Measurements from ENCODE around the gene TMEM185B.

TMEM185B gene

DNA sequence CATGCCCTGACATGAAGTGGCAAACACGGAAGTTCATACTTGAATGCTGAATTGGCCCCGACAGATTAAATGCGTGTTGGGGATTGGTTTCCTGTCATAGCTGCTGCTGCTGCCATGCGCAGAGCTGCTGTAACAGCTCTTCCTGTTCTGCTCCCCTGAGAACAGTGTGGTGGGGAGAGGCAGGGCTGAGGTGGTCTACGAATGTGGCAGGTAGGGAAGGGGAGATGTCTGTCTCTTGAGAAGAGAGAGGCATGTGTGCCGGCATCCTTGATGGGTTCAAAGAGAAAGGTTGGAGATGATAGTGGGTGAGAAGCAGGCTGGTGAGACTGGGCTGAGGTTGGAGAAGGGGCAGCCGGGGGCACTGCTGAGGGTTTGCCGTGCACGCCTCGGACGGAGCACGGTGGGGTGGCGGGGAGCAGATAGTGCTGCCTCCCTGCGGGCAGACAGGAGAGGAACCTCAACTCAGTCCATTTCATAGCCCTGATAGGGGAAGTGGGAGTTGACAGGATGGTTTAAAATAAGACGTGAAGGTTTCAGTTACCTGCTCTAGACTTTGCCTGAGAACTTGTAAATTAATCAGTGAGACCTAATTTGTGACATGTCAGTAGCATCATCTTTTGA is 46.1 kb downstream of the TMEM185B start:
- peaks cover 5% of the 10 kb centered on the region for H3K36me3 ChIP-seq (ENCODE audit: control insufficient read depth, insufficient read depth, low read length)
- no peak overlapping the region for H3K4me3 ChIP-seq (ENCODE audit: extremely low read depth, insufficient read depth, low read length, poor library complexity, severe bottlenecking)
- 93 to 95% methylated on average over 5 to 11 of the region's 15 CpGs for WGBS, 2 experiments (ENCODE audit: insufficient coverage in 2 of 2)

DNA sequence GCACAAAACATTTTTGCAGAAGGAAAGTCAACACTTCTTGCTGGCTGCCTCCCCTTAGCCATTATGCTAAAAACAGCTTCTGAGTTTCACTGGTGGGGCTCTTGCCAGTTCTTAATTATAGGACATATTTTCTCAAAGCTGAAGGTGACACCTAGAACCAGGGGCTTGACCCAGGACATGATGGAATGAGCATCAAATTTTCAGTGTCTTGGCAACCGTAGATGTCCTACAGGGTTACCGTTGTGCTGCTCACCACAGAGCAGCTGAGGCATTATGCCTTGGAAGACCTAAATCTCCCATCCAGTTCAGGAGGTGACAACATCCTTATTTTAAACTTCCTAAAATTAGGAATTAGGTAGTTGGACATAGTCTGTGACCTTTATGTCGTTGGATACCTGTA is 46.7 kb downstream of the TMEM185B start:
- Histone ChIP-seq H3K4me3 (ENCODE audit: extremely low read depth, insufficient read depth, low read length, poor library complexity, severe bottlenecking) (no peak overlapping the region), H3K4me1 (ENCODE audit: control insufficient read depth, insufficient read depth, low read length, poor library complexity, severe bottlenecking) (peaks cover 8% of the 10 kb centered on the region), H3K36me3 (ENCODE audit: control insufficient read depth, insufficient read depth, low read length) (peaks cover 5% of the 10 kb centered on the region), H3K9me3 (ENCODE audit: control insufficient read depth, low read length) (no peaks in the 10 kb centered on the region), H3K27ac (ENCODE audit: low read depth, low read length, severe bottlenecking) (no peak overlapping the region)
- 89 to 97% methylated on average over 2 to 3 of the region's 3 CpGs for WGBS, 2 experiments (ENCODE audit: insufficient coverage in 2 of 2)

More for the DNA sequence above, 46.1 kb downstream of the TMEM185B start:
- H3K9me3 ChIP-seq (ENCODE audit: control insufficient read depth, low read length) = no peaks in the 10 kb centered on the region
- H3K4me1 ChIP-seq (ENCODE audit: control insufficient read depth, insufficient read depth, low read length, poor library complexity, severe bottlenecking) = peaks cover 8% of the 10 kb centered on the region
- no peak overlapping the region for H3K27ac ChIP-seq (ENCODE audit: low read depth, low read length, severe bottlenecking)

DNA sequence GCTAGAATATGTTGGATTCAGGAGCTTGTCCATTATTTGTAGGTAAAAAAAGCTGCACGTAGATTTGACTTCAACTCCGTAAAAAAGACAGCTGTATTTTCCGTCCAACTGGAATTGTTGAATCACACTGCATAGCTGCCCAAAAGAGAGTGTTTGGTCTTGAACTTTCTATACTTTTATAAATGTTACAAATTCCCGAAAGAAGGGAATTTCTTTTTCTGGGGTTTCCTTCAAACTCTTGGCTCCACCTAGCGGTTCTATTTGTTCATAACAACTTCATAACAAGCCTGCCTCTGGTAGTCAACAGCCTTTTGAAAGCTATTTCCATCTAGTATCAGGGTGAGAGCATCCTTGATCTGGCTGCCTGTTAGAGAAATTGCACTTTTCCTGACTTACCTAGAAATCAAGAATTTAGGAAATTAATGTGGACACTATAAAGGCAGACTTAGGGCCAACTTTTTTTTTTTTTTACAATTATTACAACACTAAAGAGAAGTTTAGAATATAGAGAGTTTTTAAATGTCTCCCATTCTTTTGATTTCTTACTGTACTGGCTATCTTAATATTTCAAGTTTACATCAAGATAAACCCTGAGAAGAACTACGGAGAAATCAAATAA is 48.1 kb downstream of the TMEM185B start:
- H3K9me3 ChIP-seq (ENCODE audit: control insufficient read depth, low read length) = no peaks in the 10 kb centered on the region
- H3K27ac ChIP-seq (ENCODE audit: low read depth, low read length, severe bottlenecking) = no peak overlapping the region
- peaks cover 13% of the 10 kb centered on the region for H3K36me3 ChIP-seq (ENCODE audit: control insufficient read depth, insufficient read depth, low read length)
- WGBS, 2 experiments (ENCODE audit: insufficient coverage in 2 of 2) = 59 to 100% methylated on average over 1 to 4 of the region's 6 CpGs
- H3K4me1 ChIP-seq (ENCODE audit: control insufficient read depth, insufficient read depth, low read length, poor library complexity, severe bottlenecking) = peaks cover 5% of the 10 kb centered on the region
- no peak overlapping the region for H3K4me3 ChIP-seq (ENCODE audit: extremely low read depth, insufficient read depth, low read length, poor library complexity, severe bottlenecking)

Data from mesodermal cell (in vitro differentiated cells).